GM12872 (cell line): ENCODE measurements around the gene CLRN1.

Experiments used
- TF ChIP-seq, protein P1 (sequence below): IDR thresholded peaks from 3 replicates; pipeline ENCODE4 v1.5.1; 2011; ENCODE audit warnings: low read depth, mild to moderate bottlenecking, low read length, moderate library complexity; ENCODE audit not compliant: insufficient read depth

The CLRN1 gene

DNA sequence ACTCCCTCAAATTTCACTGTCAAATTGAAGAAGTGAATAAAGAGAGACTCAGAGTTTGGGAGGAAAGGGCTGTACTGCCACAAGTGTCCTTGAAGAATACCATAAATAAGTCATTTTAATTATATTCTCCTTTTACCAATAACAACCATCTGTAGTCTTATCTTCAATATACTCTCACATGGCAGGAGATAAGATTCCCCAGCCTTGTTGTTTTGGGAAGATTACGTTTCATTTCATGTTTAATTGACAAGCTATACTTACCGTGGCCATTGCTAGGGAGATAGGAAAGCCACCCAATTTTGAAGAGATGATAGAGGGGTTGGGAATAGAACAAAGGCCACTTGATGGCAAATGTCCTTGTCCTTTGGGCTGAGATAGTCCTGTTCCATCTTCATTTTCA lies 69.5 kb downstream of the CLRN1 start:
- TF ChIP-seq, protein P1, sequence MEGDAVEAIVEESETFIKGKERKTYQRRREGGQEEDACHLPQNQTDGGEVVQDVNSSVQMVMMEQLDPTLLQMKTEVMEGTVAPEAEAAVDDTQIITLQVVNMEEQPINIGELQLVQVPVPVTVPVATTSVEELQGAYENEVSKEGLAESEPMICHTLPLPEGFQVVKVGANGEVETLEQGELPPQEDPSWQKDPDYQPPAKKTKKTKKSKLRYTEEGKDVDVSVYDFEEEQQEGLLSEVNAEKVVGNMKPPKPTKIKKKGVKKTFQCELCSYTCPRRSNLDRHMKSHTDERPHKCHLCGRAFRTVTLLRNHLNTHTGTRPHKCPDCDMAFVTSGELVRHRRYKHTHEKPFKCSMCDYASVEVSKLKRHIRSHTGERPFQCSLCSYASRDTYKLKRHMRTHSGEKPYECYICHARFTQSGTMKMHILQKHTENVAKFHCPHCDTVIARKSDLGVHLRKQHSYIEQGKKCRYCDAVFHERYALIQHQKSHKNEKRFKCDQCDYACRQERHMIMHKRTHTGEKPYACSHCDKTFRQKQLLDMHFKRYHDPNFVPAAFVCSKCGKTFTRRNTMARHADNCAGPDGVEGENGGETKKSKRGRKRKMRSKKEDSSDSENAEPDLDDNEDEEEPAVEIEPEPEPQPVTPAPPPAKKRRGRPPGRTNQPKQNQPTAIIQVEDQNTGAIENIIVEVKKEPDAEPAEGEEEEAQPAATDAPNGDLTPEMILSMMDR = no peak

DNA sequence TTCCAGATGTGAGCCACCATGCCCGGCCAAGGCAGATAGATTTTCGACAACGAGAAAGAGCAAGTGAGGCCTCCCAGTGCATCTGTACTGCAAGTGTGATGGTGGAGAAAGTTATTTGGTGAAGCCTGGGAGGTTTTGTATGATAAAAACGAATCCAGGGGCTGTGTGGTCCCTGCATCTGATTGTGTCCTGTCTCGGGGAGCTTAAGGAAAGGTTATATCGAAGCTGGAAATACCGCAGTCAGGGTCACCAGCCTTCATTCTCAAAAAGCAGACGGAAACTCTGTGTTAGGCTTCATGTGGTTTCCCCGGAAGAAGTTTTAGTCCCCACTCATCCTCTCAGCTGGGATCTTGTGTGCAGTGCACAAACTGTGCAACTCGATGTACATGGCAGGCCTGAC lies 70.7 kb downstream of the CLRN1 start:
- TF ChIP-seq, protein P1 = no peak

DNA sequence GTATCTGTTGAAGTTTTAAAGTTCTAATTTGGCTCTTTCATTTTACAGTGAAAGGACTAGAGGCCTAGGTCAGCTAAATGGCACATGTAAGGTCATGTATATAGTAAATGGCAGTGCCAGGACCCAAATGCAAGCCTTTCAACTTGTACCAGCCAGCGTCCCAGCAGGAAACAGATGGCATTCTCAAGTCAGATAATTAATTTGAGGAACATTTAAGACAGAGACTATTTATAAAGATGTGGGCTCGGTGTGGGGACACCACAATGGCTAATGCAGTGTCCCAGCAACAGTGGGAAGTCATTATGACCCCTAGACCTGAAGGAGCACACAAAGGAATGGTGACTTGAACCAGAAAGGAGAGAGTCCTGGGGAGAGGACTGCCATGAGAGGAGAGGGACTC lies 73.4 kb downstream of the CLRN1 start:
- TF ChIP-seq, protein P1 = no peak

DNA sequence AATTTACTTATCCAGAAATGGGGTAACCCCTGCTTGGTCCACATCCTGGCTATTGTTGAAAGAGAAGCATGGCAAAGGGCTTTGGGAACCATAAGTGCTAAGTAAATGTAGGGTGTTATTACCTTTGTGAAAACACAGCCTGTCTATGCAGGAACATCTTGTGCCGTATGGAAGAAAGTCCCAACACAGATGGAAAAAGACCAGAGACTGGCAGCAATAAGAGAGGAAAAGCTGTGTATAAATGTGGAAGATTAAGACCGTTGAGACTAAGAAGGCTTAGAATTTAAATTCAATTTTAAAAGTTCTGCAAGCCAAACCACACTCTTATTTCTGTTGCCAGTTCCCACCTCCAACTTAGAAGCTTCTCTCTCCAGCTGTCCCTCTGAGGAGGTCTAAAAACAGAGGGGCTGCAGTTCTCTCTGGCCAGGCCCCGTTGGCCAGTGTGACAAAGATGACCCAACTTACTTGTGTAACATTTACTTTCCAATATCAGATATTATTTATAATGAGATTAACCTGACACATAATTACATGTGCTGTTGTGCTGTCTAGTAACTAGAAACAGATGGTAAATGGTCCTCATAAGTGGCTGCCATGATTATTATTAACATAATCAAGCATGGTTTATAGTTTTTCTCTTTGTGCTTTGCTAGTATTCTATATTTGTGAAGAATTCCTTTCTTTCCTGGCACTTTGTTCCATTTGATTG lies 74.3 kb downstream of the CLRN1 start:
- TF ChIP-seq, protein P1 = no peak

DNA sequence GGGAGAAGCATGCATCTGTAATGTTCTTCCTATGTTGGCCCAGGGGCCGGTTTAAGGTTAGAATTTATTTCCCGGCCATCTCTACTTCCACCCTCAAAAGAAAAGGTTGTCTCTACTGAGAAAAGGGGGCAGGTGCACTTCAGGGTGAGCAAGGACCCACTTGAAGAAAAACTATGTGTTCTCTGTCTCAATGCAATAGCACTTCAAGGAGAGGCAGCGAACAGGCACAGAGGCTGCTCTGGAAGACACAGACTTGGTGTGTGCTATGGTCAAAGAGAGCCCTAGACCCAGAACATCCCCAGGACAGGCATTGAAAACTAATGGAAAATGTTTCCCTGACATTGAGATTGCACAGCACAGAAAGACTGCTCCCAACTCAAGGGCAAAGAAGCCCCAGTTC lies 74.9 kb downstream of the CLRN1 start:
- TF ChIP-seq, protein P1 = no peak

DNA sequence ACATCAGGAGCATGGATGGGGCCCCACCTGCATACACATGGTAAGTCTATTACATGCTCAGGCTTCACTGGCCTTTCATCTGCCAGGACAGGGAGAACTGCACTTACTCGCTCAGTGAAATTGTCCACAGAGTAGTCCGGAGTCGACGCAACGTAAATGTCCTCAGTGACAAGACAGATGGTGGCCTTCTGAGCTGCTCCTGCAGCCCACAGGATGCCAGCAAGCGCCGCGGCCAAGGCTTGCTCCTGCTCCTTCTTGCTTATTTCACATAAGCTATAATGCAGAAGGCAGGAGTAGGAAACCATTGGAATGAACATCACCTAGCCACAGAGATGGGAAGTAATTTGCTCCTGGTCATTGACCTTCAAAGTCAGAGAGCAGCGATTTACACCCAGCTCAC lies 81.7 kb downstream of the CLRN1 start:
- TF ChIP-seq, protein P1 = no peak

DNA sequence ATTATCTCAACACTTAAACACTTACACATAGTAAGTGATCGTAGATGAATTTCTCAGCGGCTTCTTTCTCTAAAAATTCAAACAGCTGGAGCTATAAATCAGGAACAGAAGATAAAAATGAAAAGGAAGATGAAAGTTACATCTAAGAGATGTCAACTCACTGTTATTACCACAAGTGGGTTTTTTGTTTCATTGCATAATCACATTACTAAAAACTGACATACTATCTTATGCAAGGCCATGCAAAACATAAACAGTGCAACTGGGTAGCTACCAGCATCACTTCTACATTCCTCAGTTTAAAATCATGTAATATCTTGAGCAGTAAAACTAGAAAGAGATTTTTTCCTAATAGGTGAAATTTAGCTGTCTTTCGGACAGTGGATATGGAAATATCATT lies 82.2 kb downstream of the CLRN1 start:
- TF ChIP-seq, protein P1 = no peak
